Measurements from ENCODE around the gene EIF4EBP3.
A peak's percentile ranks its signal among the peaks of the same experiment; 100 is the strongest.
"Not testable (repeated sequence)": the region's sequence is repeated elsewhere in the genome, so short reads cannot be mapped to it uniquely, and the experiment has no call there.

The EIF4EBP3 gene

DNA sequence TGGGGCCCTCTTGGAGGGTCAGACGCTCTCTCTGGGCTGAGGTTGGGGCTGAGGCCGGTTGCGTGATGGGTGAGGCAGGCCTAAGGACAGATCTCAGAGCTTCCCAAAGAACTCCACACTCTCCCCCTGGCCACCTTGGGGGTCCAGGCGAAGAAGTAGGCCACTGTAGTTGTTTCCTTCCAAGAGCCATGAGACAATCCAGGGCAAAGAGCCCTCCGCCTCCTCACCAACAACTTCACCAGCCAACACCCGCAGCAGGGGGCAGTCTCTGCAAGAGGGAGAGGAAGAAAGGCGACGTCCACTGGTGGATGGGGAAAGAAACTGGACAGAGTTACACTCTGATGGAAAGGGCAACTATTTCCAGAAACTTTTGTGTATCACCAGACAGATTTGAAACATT lies 27.8 kb downstream of the EIF4EBP3 start:
- no peak overlapping the region for H3K27ac ChIP-seq
- H3K4me3 ChIP-seq (ENCODE audit: low read depth, low read length): no peak overlapping the region
- peak overlapping the region; percentile 17 for H2AFZ ChIP-seq
- H3K9me3 ChIP-seq (ENCODE audit: control insufficient read depth, low read length): no peaks in the 10 kb centered on the region
- H3K36me3 ChIP-seq (ENCODE audit: control insufficient read depth, insufficient read depth, low read length): no peaks in the 10 kb centered on the region
- no peaks in the 10 kb centered on the region for H3K4me1 ChIP-seq
- H3K9ac ChIP-seq: no peak overlapping the region
- no peaks in the 10 kb centered on the region for H3K79me2 ChIP-seq
- peak; percentile 43 for TF ChIP-seq CTCF (IDR thresholded peaks at IDR 0.05)
- no peak overlapping the region for H3K4me2 ChIP-seq (ENCODE audit: low read length)
- H3K27me3 ChIP-seq (ENCODE audit: control insufficient read depth, insufficient read depth, low read length): no peaks in the 10 kb centered on the region

GRCh38 chr5:140576776-140577201 lies 29.3 kb downstream of the EIF4EBP3 start:
- no peak overlapping the region for H3K4me3 ChIP-seq (ENCODE audit: low read depth, low read length)
- H3K27me3 ChIP-seq (ENCODE audit: control insufficient read depth, insufficient read depth, low read length): no peaks in the 10 kb centered on the region
- no peaks in the 10 kb centered on the region for H3K4me1 ChIP-seq
- H3K36me3 ChIP-seq (ENCODE audit: control insufficient read depth, insufficient read depth, low read length): no peaks in the 10 kb centered on the region
- H3K27ac ChIP-seq: peak overlapping the region; percentile 34
- no peak for TF ChIP-seq CTCF (IDR thresholded peaks at IDR 0.05)
- no peaks in the 10 kb centered on the region for H3K9me3 ChIP-seq (ENCODE audit: control insufficient read depth, low read length)
- peak overlapping the region; percentile 43 for H2AFZ ChIP-seq
- H3K9ac ChIP-seq: no peak overlapping the region
- no peaks in the 10 kb centered on the region for H3K79me2 ChIP-seq
- no peak overlapping the region for H3K4me2 ChIP-seq (ENCODE audit: low read length)

DNA sequence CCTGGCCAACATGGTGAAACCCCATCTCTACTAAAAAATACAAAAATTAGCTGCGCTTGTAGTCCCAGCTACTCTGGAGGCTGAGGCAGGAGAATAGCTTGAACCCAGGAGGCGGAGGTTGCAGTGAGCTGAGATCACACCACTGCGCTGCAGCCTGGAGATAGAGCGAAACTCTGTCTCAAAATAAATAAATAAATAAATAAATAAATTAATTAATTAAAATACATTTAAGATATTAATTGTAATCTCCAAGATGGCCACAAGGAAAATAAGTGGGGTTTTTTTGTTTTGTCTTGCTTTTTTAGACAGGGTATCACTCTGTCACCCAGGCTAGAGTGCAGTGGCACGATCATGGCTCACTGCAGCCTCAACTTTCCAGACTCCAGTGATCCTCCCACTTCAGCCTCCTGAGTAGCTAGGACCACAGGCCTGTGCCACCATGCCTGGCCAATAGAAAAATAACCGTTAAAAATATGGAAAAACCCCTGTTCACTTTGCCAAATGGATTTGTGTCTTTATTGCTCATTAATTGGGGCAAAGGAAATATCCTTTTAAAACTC lies 31.8 kb downstream of the EIF4EBP3 start:
- not testable (repeated sequence) for H3K27me3 ChIP-seq (ENCODE audit: control insufficient read depth, insufficient read depth, low read length); H3K4me2 ChIP-seq (ENCODE audit: low read length); H3K36me3 ChIP-seq (ENCODE audit: control insufficient read depth, insufficient read depth, low read length); H2AFZ ChIP-seq; H3K4me1 ChIP-seq; H3K4me3 ChIP-seq (ENCODE audit: low read depth, low read length); H3K79me2 ChIP-seq; H3K27ac ChIP-seq; H3K9ac ChIP-seq; H3K9me3 ChIP-seq (ENCODE audit: control insufficient read depth, low read length)

GRCh38 chr5:140587495-140587894 lies 40.0 kb downstream of the EIF4EBP3 start:
- H3K4me1 ChIP-seq: no peaks in the 10 kb centered on the region

DNA sequence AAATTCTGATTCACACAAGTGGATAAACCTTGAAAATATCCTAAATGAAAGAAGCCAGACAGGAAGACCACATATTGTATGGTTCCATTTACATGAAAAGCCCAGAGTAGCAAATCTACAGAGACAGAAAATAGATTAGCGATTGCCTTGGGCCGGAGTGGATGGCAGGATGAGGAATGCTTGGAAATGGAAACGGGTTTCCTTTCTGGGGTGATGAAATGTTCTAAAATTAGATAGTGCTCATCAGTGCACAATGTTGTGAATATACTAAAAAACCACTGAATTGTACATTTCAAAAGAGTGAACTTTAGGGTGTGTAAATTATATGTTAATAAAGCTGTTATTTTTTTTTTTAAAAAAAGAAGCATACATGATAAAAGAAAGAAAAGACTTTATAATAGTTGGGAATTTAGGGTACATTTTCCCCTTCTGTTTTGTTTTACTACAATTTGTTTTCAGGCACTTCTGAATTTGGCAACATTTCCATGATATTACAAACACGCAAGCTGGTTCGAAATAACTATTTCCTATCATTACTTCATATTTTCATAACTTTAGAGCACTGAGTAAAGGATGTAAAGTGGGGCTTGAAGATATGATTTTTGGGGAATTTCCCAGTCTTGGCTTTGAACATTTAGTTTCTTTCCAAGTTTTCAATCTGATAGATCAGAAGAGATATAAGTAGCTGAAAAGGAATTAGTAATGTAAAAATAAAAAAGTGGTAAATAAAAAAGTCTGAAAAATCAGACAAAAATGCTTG lies 41.0 kb downstream of the EIF4EBP3 start:
- no peak overlapping the region for H3K4me3 ChIP-seq (ENCODE audit: low read depth, low read length)
- H3K9me3 ChIP-seq (ENCODE audit: control insufficient read depth, low read length): no peaks in the 10 kb centered on the region
- H3K27ac ChIP-seq: no peak overlapping the region
- no peaks in the 10 kb centered on the region for H3K4me1 ChIP-seq
- no peaks in the 10 kb centered on the region for H3K79me2 ChIP-seq
- no peak for TF ChIP-seq CTCF (IDR thresholded peaks at IDR 0.05)
- H3K9ac ChIP-seq: no peak overlapping the region
- no peaks in the 10 kb centered on the region for H3K36me3 ChIP-seq (ENCODE audit: control insufficient read depth, insufficient read depth, low read length)
- no peak overlapping the region for H3K4me2 ChIP-seq (ENCODE audit: low read length)
- no peaks in the 10 kb centered on the region for H3K27me3 ChIP-seq (ENCODE audit: control insufficient read depth, insufficient read depth, low read length)
- no peak overlapping the region for H2AFZ ChIP-seq

More at GRCh38 chr5:140587495-140587894, 40.0 kb downstream of the EIF4EBP3 start:
- no peaks in the 10 kb centered on the region for H3K27me3 ChIP-seq (ENCODE audit: control insufficient read depth, insufficient read depth, low read length)
- H3K4me3 ChIP-seq (ENCODE audit: low read depth, low read length): no peak overlapping the region
- H3K4me2 ChIP-seq (ENCODE audit: low read length): no peak overlapping the region
- TF ChIP-seq CTCF (IDR thresholded peaks at IDR 0.05): no peak
- no peak overlapping the region for H2AFZ ChIP-seq
- H3K9me3 ChIP-seq (ENCODE audit: control insufficient read depth, low read length): no peaks in the 10 kb centered on the region
- H3K79me2 ChIP-seq: no peaks in the 10 kb centered on the region
- no peak overlapping the region for H3K27ac ChIP-seq
- no peak overlapping the region for H3K9ac ChIP-seq
- no peaks in the 10 kb centered on the region for H3K36me3 ChIP-seq (ENCODE audit: control insufficient read depth, insufficient read depth, low read length)
